Hepatocyte (in vitro differentiated cells): ENCODE measurements around the gene NIN. TPM values are rescaled to one million over a fixed set of nuclear protein-coding genes. Genes with fewer than 3 reads are reported as not detected.

Experiments used
- DNase-seq: peaks from one replicate; pipeline ENCODE4 v3.0.0-alpha.2; 2016; ENCODE audit warnings: low spot score
- H2AFZ ChIP-seq: fragments of 200-600 bp; sonication (generic); 2 replicates; pipeline ENCODE4 v1.6.0; 2016; ENCODE audit warnings: antibody characterized with exemption, mild to moderate bottlenecking
- H3K27ac ChIP-seq: fragments of 200-600 bp; sonication (generic); 2 replicates; pipeline ENCODE4 v1.5.1; 2016; ENCODE audit warnings: mild to moderate bottlenecking
- H3K27me3 ChIP-seq: fragments of 200-600 bp; sonication (generic); 2 replicates; pipeline ENCODE4 v1.6.1; 2016
- H3K36me3 ChIP-seq: fragments of 200-600 bp; sonication (generic); replicated peaks from 2 replicates; pipeline ENCODE4 v1.5.1; 2016; ENCODE audit warnings: low read depth; ENCODE audit not compliant: insufficient read depth
- H3K4me1 ChIP-seq: fragments of 200-600 bp; sonication (generic); 2 replicates; pipeline ENCODE4 v1.5.1; 2016; ENCODE audit warnings: mild to moderate bottlenecking, moderate library complexity; ENCODE audit not compliant: insufficient read depth
- H3K4me2 ChIP-seq: fragments of 200-600 bp; sonication (generic); 2 replicates; pipeline ENCODE4 v1.6.0; 2016
- H3K4me3 ChIP-seq: fragments of 200-600 bp; sonication (generic); 2 replicates; pipeline ENCODE4 v1.5.1; 2016; ENCODE audit warnings: mild to moderate bottlenecking
- H3K79me2 ChIP-seq: fragments of 200-600 bp; sonication (generic); 2 replicates; pipeline ENCODE4 v1.6.0; 2017; ENCODE audit warnings: mild to moderate bottlenecking
- H3K9me2 ChIP-seq: fragments of 200-600 bp; sonication (generic); replicated peaks from 2 replicates; pipeline ENCODE4 v1.6.0; 2017; ENCODE audit warnings: mild to moderate bottlenecking; ENCODE audit not compliant: insufficient read depth
- H3K9me3 ChIP-seq: fragments of 200-600 bp; sonication (generic); 2 replicates; pipeline ENCODE4 v1.5.1; 2016; ENCODE audit warnings: low read depth, mild to moderate bottlenecking
- H4K20me1 ChIP-seq: fragments of 200-600 bp; sonication (generic); 2 replicates; pipeline ENCODE4 v1.6.0; 2016; ENCODE audit warnings: mild to moderate bottlenecking; ENCODE audit not compliant: insufficient read depth, poor library complexity, severe bottlenecking
- CTCF ChIP-seq: fragments of 200-600 bp; sonication (generic); IDR thresholded peaks from 2 replicates; pipeline ENCODE4 v1.5.1; 2016; ENCODE audit warnings: antibody characterized with exemption, mild to moderate bottlenecking; ENCODE audit not compliant: poor library complexity
- EZH2 ChIP-seq: fragments of 200-600 bp; sonication (generic); IDR thresholded peaks from 2 replicates; pipeline ENCODE4 v1.6.1; 2016; ENCODE audit warnings: antibody characterized with exemption, mild to moderate bottlenecking, borderline replicate concordance
- EZH2phosphoT487 ChIP-seq: fragments of 200-600 bp; sonication (generic); IDR thresholded peaks from one replicate; pipeline ENCODE4 v1.6.1; 2018; ENCODE audit warnings: antibody characterized with exemption, mild to moderate bottlenecking, low read depth, moderate library complexity; ENCODE audit not compliant: unreplicated experiment, severe bottlenecking
- WGBS: methylation state at CpG from one replicate; pipeline ENCODE4 v1.1.6; 2016; ENCODE audit warnings: low lambda C conversion rate; ENCODE audit errors: missing lambda C conversion rate; 5-methylcytosine and 5-hydroxymethylcytosine counted together
- polyA plus RNA-seq: library from polyadenylated mRNA; unstranded; fragments of >200 nt; fragmentation: Nextera tagmentation; extraction: Ambion mirVana; gene quantifications from 2 replicates; pipeline ENCODE4 v1.2.1, GENCODE V29; 2016
- total RNA-seq: library from RNA; depleted of rRNA; stranded (reverse); fragments of >200 nt; gene quantifications from 2 replicates; pipeline ENCODE4 v1.2.3, GENCODE V29; 2014

Gene NIN
- total and polyA plus RNA-seq, 2 experiments from 2014 or later = 4.2 to 11.6 TPM

GRCh38 chr14:50785457-50786063 lies 45.4 kb downstream of the NIN start:
- no peak for DNase-seq
- no peak for TF ChIP-seq CTCF
- TF ChIP-seq EZH2 = no peak
- TF ChIP-seq EZH2phosphoT487 = no peak

GRCh38 chr14:50784683-50785456 lies 46.1 kb downstream of the NIN start:
- no peaks in the 10 kb centered on the region for H3K9me3 ChIP-seq
- TF ChIP-seq EZH2phosphoT487 (no peak), EZH2 (no peak), CTCF (no peak)
- no peaks in the 10 kb centered on the region for H3K27me3 ChIP-seq
- no peaks in the 10 kb centered on the region for H3K36me3 ChIP-seq
- 96% methylated on average over 15 of the region's 16 CpGs for WGBS
- H3K9me2 ChIP-seq = no peaks in the 10 kb centered on the region
- no peaks in the 10 kb centered on the region for H4K20me1 ChIP-seq
- no peak for DNase-seq
- H3K4me2 ChIP-seq = no peak overlapping the region
- no peaks in the 10 kb centered on the region for H3K79me2 ChIP-seq
- H3K4me1 ChIP-seq = no peaks in the 10 kb centered on the region
- H2AFZ ChIP-seq = no peak overlapping the region
- H3K4me3 ChIP-seq = no peak overlapping the region
- H3K27ac ChIP-seq = no peak overlapping the region

More at GRCh38 chr14:50785457-50786063, 45.4 kb downstream of the NIN start:
- H3K9me3 ChIP-seq = no peaks in the 10 kb centered on the region
- no peaks in the 10 kb centered on the region for H4K20me1 ChIP-seq
- no peak overlapping the region for H3K27ac ChIP-seq
- 45% methylated on average over 8 of the region's 8 CpGs for WGBS
- no peaks in the 10 kb centered on the region for H3K27me3 ChIP-seq
- no peak overlapping the region for H2AFZ ChIP-seq
- H3K79me2 ChIP-seq = no peaks in the 10 kb centered on the region
- no peaks in the 10 kb centered on the region for H3K4me1 ChIP-seq
- H3K4me3 ChIP-seq = no peak overlapping the region
- no peaks in the 10 kb centered on the region for H3K36me3 ChIP-seq
- H3K9me2 ChIP-seq = no peaks in the 10 kb centered on the region
- no peak overlapping the region for H3K4me2 ChIP-seq

GRCh38 chr14:50783563-50783962 lies 47.4 kb downstream of the NIN start:
- Histone ChIP-seq H2AFZ (no peak overlapping the region), H3K4me3 (no peak overlapping the region), H3K79me2 (no peaks in the 10 kb centered on the region), H3K4me2 (no peak overlapping the region), H3K9me3 (no peaks in the 10 kb centered on the region), H3K27me3 (no peaks in the 10 kb centered on the region), H3K27ac (no peak overlapping the region), H3K36me3 (no peaks in the 10 kb centered on the region), H3K4me1 (no peaks in the 10 kb centered on the region), H4K20me1 (no peaks in the 10 kb centered on the region), H3K9me2 (no peaks in the 10 kb centered on the region)
- TF ChIP-seq CTCF (no peak), EZH2phosphoT487 (no peak), EZH2 (no peak)
- 90% methylated on average over 2 of the region's 2 CpGs for WGBS
- DNase-seq = no peak
